Adrenal gland (tissue), 5 donors: ENCODE measurements around the gene MAP3K2.

ENCODE experiments used
- POLR2A ChIP-seq, 2 donors: fragments of 450-650 bp; IDR thresholded peaks; one replicate each; pipeline ENCODE4 v1.6.1; 2017; ENCODE audit warnings: antibody characterized with exemption in 2 of 2, mild to moderate bottlenecking in 2 of 2, moderate library complexity in 1 of 2
- TF ChIP-seq, protein P1 (sequence below), 6 experiments: fragments of 450-650 bp in 4 of 6; fragments of 200-600 bp in 2 of 6; sonication (generic) in 1 of 6; IDR thresholded peaks; 1 replicate in 5 of 6; 2 replicates in 1 of 6; pipeline versions ENCODE4 v1.5.1 to v1.8.0; 2016 to 2021; ENCODE audit warnings: antibody characterized with exemption in 6 of 6, mild to moderate bottlenecking in 2 of 6, moderate library complexity in 1 of 6
- donor health status: DM: no; HTN: no; CAD: no.

DNA sequence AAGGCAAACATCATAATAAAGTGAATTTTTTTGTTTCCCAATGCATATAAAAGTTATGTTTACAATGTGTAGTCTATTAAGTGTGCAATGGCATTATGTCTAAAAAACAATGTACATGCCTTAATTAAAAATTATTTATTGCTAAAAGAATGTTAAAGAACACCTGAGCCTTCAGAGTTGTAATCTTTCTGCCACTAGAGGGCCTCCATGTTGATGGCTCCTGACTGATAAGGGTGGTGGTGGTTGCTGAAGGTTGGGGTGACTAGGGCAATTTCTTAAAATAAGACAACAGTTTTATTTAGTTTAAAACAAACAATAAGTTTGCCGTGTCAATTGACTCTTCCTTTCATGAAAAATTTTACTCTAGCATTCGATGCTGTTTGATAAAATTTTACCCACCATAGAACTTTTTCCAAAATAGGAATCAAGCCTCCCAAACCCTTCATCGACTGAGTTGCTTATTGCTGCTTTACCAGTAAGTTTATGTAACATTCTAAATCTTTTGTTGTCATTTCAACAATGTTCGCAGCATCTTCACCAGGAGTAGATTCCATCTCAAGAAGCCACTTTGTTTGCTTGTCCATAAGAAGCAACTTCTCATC is 32.3 kb downstream of the MAP3K2 start:
- TF ChIP-seq POLR2A (IDR thresholded peaks at IDR 0.05), result no peak
- TF ChIP-seq, protein P1, sequence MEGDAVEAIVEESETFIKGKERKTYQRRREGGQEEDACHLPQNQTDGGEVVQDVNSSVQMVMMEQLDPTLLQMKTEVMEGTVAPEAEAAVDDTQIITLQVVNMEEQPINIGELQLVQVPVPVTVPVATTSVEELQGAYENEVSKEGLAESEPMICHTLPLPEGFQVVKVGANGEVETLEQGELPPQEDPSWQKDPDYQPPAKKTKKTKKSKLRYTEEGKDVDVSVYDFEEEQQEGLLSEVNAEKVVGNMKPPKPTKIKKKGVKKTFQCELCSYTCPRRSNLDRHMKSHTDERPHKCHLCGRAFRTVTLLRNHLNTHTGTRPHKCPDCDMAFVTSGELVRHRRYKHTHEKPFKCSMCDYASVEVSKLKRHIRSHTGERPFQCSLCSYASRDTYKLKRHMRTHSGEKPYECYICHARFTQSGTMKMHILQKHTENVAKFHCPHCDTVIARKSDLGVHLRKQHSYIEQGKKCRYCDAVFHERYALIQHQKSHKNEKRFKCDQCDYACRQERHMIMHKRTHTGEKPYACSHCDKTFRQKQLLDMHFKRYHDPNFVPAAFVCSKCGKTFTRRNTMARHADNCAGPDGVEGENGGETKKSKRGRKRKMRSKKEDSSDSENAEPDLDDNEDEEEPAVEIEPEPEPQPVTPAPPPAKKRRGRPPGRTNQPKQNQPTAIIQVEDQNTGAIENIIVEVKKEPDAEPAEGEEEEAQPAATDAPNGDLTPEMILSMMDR (IDR thresholded peaks at IDR 0.05), result peak; percentile 2 to 47 (median 32)
